K562 (cell line): ENCODE measurements around the gene GLRA1. TPM values are rescaled to one million over a fixed set of nuclear protein-coding genes. Genes with fewer than 3 reads are reported as not detected.

ENCODE experiments used
- ATAC-seq: fragments of 200-7000 bp; cut with Tn5 transposase; 3 replicates; pipeline ENCODE4 v1.9.1; 2020; ENCODE audit warnings: moderate library complexity
- BruUV-seq: library from RNA; stranded (reverse); fragments of 400-500 nt; replicated peaks from 2 replicates; lab custom pipeline; 2021; lab: Mats Ljungman, UMichigan
- CTCF ChIA-PET: fragments of 300-600 bp; formaldehyde crosslinking; extraction: SDS; loops from one replicate; lab custom pipeline; 2021; ENCODE audit warnings: low intra/inter-chr PET ratio; lab: Yijun Ruan, JAX
- POLR2A ChIA-PET: fragments of 300-600, 350-650 bp; sonication (Branson Sonifier 250); formaldehyde crosslinking; extraction: SDS; loops from one replicate; lab custom pipeline; 2021; ENCODE audit warnings: antibody characterized with exemption, inconsistent platforms; lab: Yijun Ruan, JAX
- DNase-seq, 4 experiments: peaks; one replicate each; pipeline versions ENCODE4 v3.0.0 to v3.0.0-alpha.2; 2011 to 2018; ENCODE audit warnings: low spot score in 3 of 4, mixed read lengths in 3 of 4; ENCODE audit errors: extremely low read depth in 1 of 4
- FAIRE-seq: peaks from 2 replicates; lab custom pipeline; 2011; peaks lifted over from hg19 to GRCh38; lab: Jason Lieb, UNC
- H2AFZ ChIP-seq: 2 replicates; pipeline ENCODE4 v1.6.0; 2011; ENCODE audit warnings: low read depth, low read length, control low read depth, inconsistent platforms
- H3K27ac ChIP-seq: fragments of 200-600 bp; 3 replicates; pipeline ENCODE4 v1.8.0; 2011; ENCODE audit warnings: low read depth, mild to moderate bottlenecking, control low read depth, inconsistent platforms, low read length, moderate library complexity, mixed read lengths; ENCODE audit errors: extremely low read depth
- H3K27me3 ChIP-seq, 2 experiments: fragments of 300-600 bp in 1 of 2; 2 replicates in 1 of 2; 3 replicates in 1 of 2; pipeline versions ENCODE4 v1.6.0 to v1.8.0; 2011; ENCODE audit warnings: inconsistent platforms in 2 of 2, low read length in 2 of 2, mild to moderate bottlenecking in 1 of 2, mixed read lengths in 1 of 2, moderate library complexity in 1 of 2; ENCODE audit not compliant: control insufficient read depth in 2 of 2, insufficient read depth in 2 of 2
- H3K36me3 ChIP-seq: fragments of 300-600 bp; 3 replicates; pipeline ENCODE4 v1.8.0; 2011; ENCODE audit warnings: mild to moderate bottlenecking, low read length, inconsistent platforms; ENCODE audit not compliant: control insufficient read depth, insufficient read depth
- H3K4me1 ChIP-seq, 2 experiments: fragments of 200-600 bp in 1 of 2; replicated peaks in 1 of 2; 2 replicates in 1 of 2; 3 replicates in 1 of 2; pipeline versions ENCODE4 v1.5.1 to v1.8.0; 2011; ENCODE audit warnings: inconsistent platforms in 2 of 2, low read length in 2 of 2, mild to moderate bottlenecking in 1 of 2, mixed read lengths in 1 of 2, moderate library complexity in 1 of 2; ENCODE audit not compliant: control insufficient read depth in 2 of 2, insufficient read depth in 2 of 2
- H3K4me2 ChIP-seq: 2 replicates; pipeline ENCODE4 v1.6.1; 2011; ENCODE audit warnings: low read length, control low read depth, inconsistent platforms, mixed read lengths; ENCODE audit not compliant: insufficient read depth
- H3K4me3 ChIP-seq: fragments of 200-600 bp; sonication (generic), shearing (Covaris generic); 2 replicates; pipeline ENCODE4 v1.5.1; 2016; ENCODE audit warnings: control low read depth, inconsistent platforms
- H3K79me2 ChIP-seq: fragments of 200-600 bp; 3 replicates; pipeline ENCODE4 v1.8.0; 2011; ENCODE audit warnings: low read length, inconsistent platforms; ENCODE audit not compliant: control insufficient read depth, insufficient read depth
- H3K9ac ChIP-seq, 2 experiments: 2 replicates each; pipeline versions ENCODE4 v1.6.0 to v1.6.1; 2011; ENCODE audit warnings: low read depth in 2 of 2, low read length in 2 of 2, control low read depth in 1 of 2, inconsistent platforms in 1 of 2, mild to moderate bottlenecking in 1 of 2, mixed read lengths in 1 of 2; ENCODE audit not compliant: insufficient read depth in 1 of 2
- H3K9me1 ChIP-seq: one replicate; pipeline ENCODE4 v1.6.0; 2011; ENCODE audit warnings: inconsistent platforms, mild to moderate bottlenecking, low read length, moderate library complexity; ENCODE audit not compliant: control insufficient read depth, insufficient read depth
- H3K9me3 ChIP-seq: replicated peaks from 2 replicates; pipeline ENCODE4 v1.5.1; 2011; ENCODE audit warnings: low read depth, low read length, inconsistent platforms; ENCODE audit not compliant: control insufficient read depth, insufficient read depth
- H4K20me1 ChIP-seq: replicated peaks from 2 replicates; pipeline ENCODE4 v1.6.1; 2011; ENCODE audit warnings: low read length, inconsistent platforms, mixed read lengths; ENCODE audit not compliant: control insufficient read depth, insufficient read depth
- COPS2 ChIP-seq: fragments of 450-650 bp; conservative IDR thresholded peaks from 2 replicates; pipeline ENCODE4 v1.6.1; 2016; ENCODE audit warnings: mild to moderate bottlenecking, moderate library complexity
- HNRNPL ChIP-seq: fragments of 200-400 bp; formaldehyde crosslinking; IDR thresholded peaks from 2 replicates; pipeline ENCODE4 v1.6.1; 2017; ENCODE audit warnings: low read depth, mild to moderate bottlenecking, low read length
- POLR2A ChIP-seq: fragments of 450-650 bp; conservative IDR thresholded peaks from 2 replicates; pipeline ENCODE4 v1.6.1; 2016
- SUPT5H ChIP-seq: fragments of 450-650 bp; IDR thresholded peaks from 2 replicates; pipeline ENCODE4 v1.6.1; 2016
- WGBS: fragments of 100-300 bp; shearing (Covaris generic); methylation state at CpG from one replicate; pipeline ENCODE4 v1.1.6; 2016; ENCODE audit warnings: low coverage, mixed read lengths; ENCODE audit not compliant: insufficient coverage; ENCODE audit errors: missing lambda C conversion rate; 5-methylcytosine and 5-hydroxymethylcytosine counted together
- in situ Hi-C: fragments of 300-500 bp; cut with MboI; formaldehyde crosslinking; loops from 4 replicates; pipeline ENCODE4 v1.15.0; 2018; ENCODE audit warnings: inconsistent platforms, mixed read lengths
- intact Hi-C: fragments of 100-400 bp; cut with micrococcal nuclease; formaldehyde crosslinking; loops from 2 replicates; pipeline ENCODE4 v1.14.2; 2022
- polyA plus RNA-seq, 8 experiments: library from polyadenylated mRNA; depleted of rRNA in 4 of 8; stranded (reverse) in 5 of 8; unstranded in 3 of 8; fragments of >200 nt; fragmentation: Nextera tagmentation in 2 of 8; fragmentation: Illumina TruSeq in 1 of 8; extraction: Ambion mirVana in 2 of 8; extraction: Trizol in 1 of 8; gene quantifications; 2 replicates each; pipeline versions ENCODE4 v1.2.1 to v1.2.3, GENCODE V29; 2011 to 2014; ENCODE audit warnings: inconsistent platforms in 1 of 8, missing spikeins in 1 of 8
- total RNA-seq, 7 experiments: library from RNA; depleted of rRNA in 6 of 7; stranded (reverse); fragments of >200 nt in 6 of 7; fragmentation: Illumina TruSeq in 2 of 7; extraction: Trizol in 2 of 7; gene quantifications; 2 replicates each; pipeline versions ENCODE4 v1.2.1 to v1.2.3, GENCODE V29; 2011 to 2021; ENCODE audit warnings: low replicate concordance in 1 of 7
- TF ChIP-seq, protein P1 (sequence below), 2 experiments: fragments of 450-650 bp in 1 of 2; sonication (generic) in 1 of 2; formaldehyde crosslinking in 1 of 2; IDR thresholded peaks in 1 of 2; conservative IDR thresholded peaks in 1 of 2; 2 replicates each; pipeline versions ENCODE4 v1.6.1 to v1.8.1; 2016 to 2023; ENCODE audit warnings: mild to moderate bottlenecking in 2 of 2, moderate library complexity in 2 of 2, inconsistent platforms in 1 of 2, missing genetic modification reagents in 1 of 2
- TF ChIP-seq, protein P2 (sequence below): fragments of 250-450 bp; sonication (Bioruptor Pico); IDR thresholded peaks from 2 replicates; pipeline ENCODE4 v1.5.1; 2021; ENCODE audit warnings: mild to moderate bottlenecking
- TF ChIP-seq, protein P3 (sequence below), 2 experiments: fragments of 450-650 bp; conservative IDR thresholded peaks; 2 replicates each; pipeline ENCODE4 v1.6.1; 2017; ENCODE audit warnings: mild to moderate bottlenecking in 2 of 2, moderate library complexity in 2 of 2
- TF ChIP-seq, protein P4 (sequence below): fragments of 250-450 bp; sonication (Bioruptor Pico); IDR thresholded peaks from 2 replicates; pipeline ENCODE4 v1.8.0; 2022; ENCODE audit warnings: moderate library complexity, mild to moderate bottlenecking, inconsistent platforms

The GLRA1 gene
- total and polyA plus RNA-seq, 9 of the 15 experiments (the other 6 are each of a cell fraction or from before 2014, with no cell fraction given): not detected

DNA sequence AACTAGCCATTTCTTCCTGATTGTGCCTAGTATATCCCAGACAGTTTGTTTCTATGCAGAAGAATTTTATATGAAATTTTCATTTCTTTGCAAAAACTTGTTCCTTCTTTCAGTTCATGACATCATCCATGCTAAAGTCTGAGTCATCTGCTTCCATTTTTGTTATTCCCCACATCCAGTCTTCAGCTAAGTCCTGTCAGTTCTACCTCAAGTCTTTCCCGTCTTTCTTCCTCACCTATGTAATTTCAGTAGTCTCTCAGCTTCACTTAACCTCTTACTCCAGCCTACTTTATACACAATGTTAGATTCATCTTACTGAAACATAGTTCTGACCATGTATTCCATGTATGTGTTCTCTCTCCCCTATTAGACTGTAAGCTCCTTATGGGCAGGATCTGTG lies 113.8 kb downstream of the GLRA1 start (continued):
- TF ChIP-seq, protein P1, sequence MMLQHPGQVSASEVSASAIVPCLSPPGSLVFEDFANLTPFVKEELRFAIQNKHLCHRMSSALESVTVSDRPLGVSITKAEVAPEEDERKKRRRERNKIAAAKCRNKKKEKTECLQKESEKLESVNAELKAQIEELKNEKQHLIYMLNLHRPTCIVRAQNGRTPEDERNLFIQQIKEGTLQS (IDR thresholded peaks at IDR 0.05): peak; percentile 86
- TF ChIP-seq, protein P1 (CRISPR knock-in tag; conservative IDR thresholded peaks at IDR 0.05): no peak

DNA sequence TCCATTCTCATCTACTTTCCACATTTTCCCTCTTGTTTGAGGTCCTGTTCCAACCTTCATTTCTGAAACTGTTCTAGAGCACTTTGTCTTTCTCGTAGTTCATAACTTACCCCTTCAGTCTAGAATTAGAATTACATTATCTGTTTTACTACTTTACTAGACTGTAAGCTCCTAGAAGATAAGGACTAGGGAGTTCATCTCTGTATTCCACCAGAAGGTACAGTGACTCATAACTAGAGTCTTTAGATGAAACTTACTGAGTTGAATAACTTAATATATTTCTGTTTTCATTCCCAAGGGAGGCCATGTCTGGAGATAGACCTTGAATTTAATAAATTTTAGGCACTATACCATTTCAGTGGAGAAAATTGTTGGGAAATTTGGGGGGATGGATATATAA lies 114.2 kb downstream of the GLRA1 start:
- ChIA-PET POLR2A (interaction anchor here (0.6 to 1.2 kb wide), 2 partner anchors 11 to 84 kb away, joined by 3 to 5 read pairs; no protein-coding TSS in a partner anchor), CTCF (no interaction called here)
- Histone ChIP-seq H4K20me1 (no peaks in the 10 kb centered on the region), H3K9me3 (no peaks in the 10 kb centered on the region), H3K27ac (no peak overlapping the region), H3K4me1 (no peaks in the 10 kb centered on the region), H3K36me3 (peaks cover 99% of the 10 kb centered on the region), H3K4me2 (no peak overlapping the region), H3K27me3 (no peaks in the 10 kb centered on the region), H3K4me3 (no peak overlapping the region), H2AFZ (no peak overlapping the region), H3K79me2 (peaks cover 19% of the 10 kb centered on the region; the same call in 1 of the 3 replicates), H3K9ac (no peak overlapping the region), H3K9me1 (no peaks in the 10 kb centered on the region)
- in situ Hi-C loops (no loop called here), intact Hi-C loops (no loop called here)
- WGBS: 81% methylated on average over 1 of the region's 1 CpG
- BruUV-seq: no TSS peak
- ATAC-seq (0 out of 3 replicates have a peak, but pooled peaks have one; percentile 24), FAIRE-seq (no peak), DNase-seq (peak in 2 of 4 experiments; percentile 11 to 25)
- TF ChIP-seq SUPT5H (no peak), POLR2A (no peak), COPS2 (no peak), HNRNPL (no peak)
- TF ChIP-seq, protein P2, sequence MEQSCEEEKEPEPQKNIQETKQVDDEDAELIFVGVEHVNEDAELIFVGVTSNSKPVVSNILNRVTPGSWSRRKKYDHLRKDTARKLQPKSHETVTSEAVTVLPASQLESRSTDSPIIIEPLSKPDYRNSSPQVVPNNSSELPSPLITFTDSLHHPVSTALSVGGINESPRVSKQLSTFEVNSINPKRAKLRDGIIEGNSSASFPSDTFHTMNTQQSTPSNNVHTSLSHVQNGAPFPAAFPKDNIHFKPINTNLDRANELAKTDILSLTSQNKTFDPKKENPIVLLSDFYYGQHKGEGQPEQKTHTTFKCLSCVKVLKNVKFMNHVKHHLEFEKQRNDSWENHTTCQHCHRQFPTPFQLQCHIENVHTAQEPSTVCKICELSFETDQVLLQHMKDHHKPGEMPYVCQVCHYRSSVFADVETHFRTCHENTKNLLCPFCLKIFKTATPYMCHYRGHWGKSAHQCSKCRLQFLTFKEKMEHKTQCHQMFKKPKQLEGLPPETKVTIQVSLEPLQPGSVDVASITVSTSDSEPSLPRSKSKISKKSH (CRISPR knock-in tag): no peak
- TF ChIP-seq, protein P3, sequence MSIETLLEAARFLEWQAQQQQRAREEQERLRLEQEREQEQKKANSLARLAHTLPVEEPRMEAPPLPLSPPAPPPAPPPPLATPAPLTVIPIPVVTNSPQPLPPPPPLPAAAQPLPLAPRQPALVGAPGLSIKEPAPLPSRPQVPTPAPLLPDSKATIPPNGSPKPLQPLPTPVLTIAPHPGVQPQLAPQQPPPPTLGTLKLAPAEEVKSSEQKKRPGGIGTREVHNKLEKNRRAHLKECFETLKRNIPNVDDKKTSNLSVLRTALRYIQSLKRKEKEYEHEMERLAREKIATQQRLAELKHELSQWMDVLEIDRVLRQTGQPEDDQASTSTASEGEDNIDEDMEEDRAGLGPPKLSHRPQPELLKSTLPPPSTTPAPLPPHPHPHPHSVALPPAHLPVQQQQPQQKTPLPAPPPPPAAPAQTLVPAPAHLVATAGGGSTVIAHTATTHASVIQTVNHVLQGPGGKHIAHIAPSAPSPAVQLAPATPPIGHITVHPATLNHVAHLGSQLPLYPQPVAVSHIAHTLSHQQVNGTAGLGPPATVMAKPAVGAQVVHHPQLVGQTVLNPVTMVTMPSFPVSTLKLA (conservative IDR thresholded peaks at IDR 0.05): no peak
- TF ChIP-seq, protein P4, sequence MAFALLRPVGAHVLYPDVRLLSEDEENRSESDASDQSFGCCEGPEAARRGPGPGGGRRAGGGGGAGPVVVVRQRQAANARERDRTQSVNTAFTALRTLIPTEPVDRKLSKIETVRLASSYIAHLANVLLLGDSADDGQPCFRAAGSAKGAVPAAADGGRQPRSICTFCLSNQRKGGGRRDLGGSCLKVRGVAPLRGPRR (CRISPR knock-in tag): no peak
